Neuronal stem cell (in vitro differentiated cells): ENCODE data around the gene DACH2.

ENCODE experiments used
- DNase-seq: peaks from one replicate; pipeline ENCODE4 v3.0.0-alpha.2; 2013; ENCODE audit warnings: low spot score
- H2AFZ ChIP-seq: one replicate; pipeline ENCODE4 v1.6.1; 2013; ENCODE audit warnings: mild to moderate bottlenecking, low read length, inconsistent platforms
- H2AK5ac ChIP-seq: 2 replicates; pipeline ENCODE4 v1.6.1; 2013; ENCODE audit warnings: low read depth, mild to moderate bottlenecking, inconsistent platforms, low read length, moderate library complexity, mixed read lengths
- H2BK120ac ChIP-seq: 2 replicates; pipeline ENCODE4 v1.6.1; 2013; ENCODE audit warnings: low read depth, mild to moderate bottlenecking, inconsistent platforms, low read length, moderate library complexity, mixed read lengths
- H2BK12ac ChIP-seq: one replicate; pipeline ENCODE4 v1.6.1; 2013; ENCODE audit warnings: low read length, inconsistent platforms
- H2BK15ac ChIP-seq: 2 replicates; pipeline ENCODE4 v1.6.1; 2013; ENCODE audit warnings: mild to moderate bottlenecking, low read length, inconsistent platforms, mixed read lengths
- H2BK5ac ChIP-seq: one replicate; pipeline ENCODE4 v1.6.1; 2013; ENCODE audit warnings: inconsistent platforms, mild to moderate bottlenecking, low read length, moderate library complexity
- H3K14ac ChIP-seq: one replicate; pipeline ENCODE4 v1.6.1; 2013; ENCODE audit warnings: low read length, inconsistent platforms
- H3K18ac ChIP-seq: 2 replicates; pipeline ENCODE4 v1.6.1; 2013; ENCODE audit warnings: low read length, inconsistent platforms
- H3K23ac ChIP-seq: 2 replicates; pipeline ENCODE4 v1.6.1; 2013; ENCODE audit warnings: low read depth, mild to moderate bottlenecking, mixed read lengths, low read length, inconsistent platforms; ENCODE audit not compliant: poor library complexity
- H3K27ac ChIP-seq: replicated peaks from 3 replicates; pipeline ENCODE4 v1.5.1; 2013; ENCODE audit warnings: low read length, inconsistent platforms
- H3K27me3 ChIP-seq, 3 experiments: 2 replicates each; pipeline ENCODE4 v1.6.1; 2013; ENCODE audit warnings: low read length in 3 of 3, mild to moderate bottlenecking in 2 of 3, inconsistent platforms in 1 of 3, low read depth in 1 of 3, mixed read lengths in 1 of 3, moderate library complexity in 1 of 3; ENCODE audit not compliant: control insufficient read depth in 3 of 3, insufficient read depth in 3 of 3
- H3K36me3 ChIP-seq, 2 donors: replicated peaks in 1 of 2; 2 replicates each; pipeline ENCODE4 v1.6.1; 2013; ENCODE audit warnings: low read length in 2 of 2; ENCODE audit not compliant: control insufficient read depth in 2 of 2, insufficient read depth in 2 of 2
- H3K4ac ChIP-seq: 2 replicates; pipeline ENCODE4 v1.6.1; 2013; ENCODE audit warnings: inconsistent platforms, mild to moderate bottlenecking, low read length, moderate library complexity
- H3K4me1 ChIP-seq, 2 donors: 1 replicate in 1 of 2; 2 replicates in 1 of 2; pipeline ENCODE4 v1.6.1; 2013; ENCODE audit warnings: low read length in 2 of 2, low read depth in 1 of 2; ENCODE audit not compliant: control insufficient read depth in 2 of 2, insufficient read depth in 1 of 2
- H3K4me2 ChIP-seq: one replicate; pipeline ENCODE4 v1.6.1; 2013; ENCODE audit warnings: mild to moderate bottlenecking, low read length, inconsistent platforms; ENCODE audit not compliant: insufficient read depth, poor library complexity, severe bottlenecking
- H3K4me3 ChIP-seq, 2 donors: 2 replicates each; pipeline ENCODE4 v1.5.1; 2013; ENCODE audit warnings: low read length in 2 of 2, mild to moderate bottlenecking in 2 of 2, inconsistent platforms in 1 of 2, moderate library complexity in 1 of 2
- H3K79me1 ChIP-seq: one replicate; pipeline ENCODE4 v1.6.1; 2013; ENCODE audit warnings: low read depth, mild to moderate bottlenecking, inconsistent platforms, low read length, moderate library complexity
- H3K9ac ChIP-seq: one replicate; pipeline ENCODE4 v1.6.1; 2013; ENCODE audit warnings: mild to moderate bottlenecking, low read depth, low read length, inconsistent platforms; ENCODE audit not compliant: poor library complexity
- H3K9me3 ChIP-seq, 2 donors: replicated peaks in 1 of 2; 2 replicates each; pipeline versions ENCODE3 to v1.6.1; 2013; ENCODE audit warnings: low read length in 2 of 2, mild to moderate bottlenecking in 2 of 2, inconsistent platforms in 1 of 2, low read depth in 1 of 2, mixed read lengths in 1 of 2, moderate library complexity in 1 of 2; ENCODE audit not compliant: control insufficient read depth in 2 of 2, insufficient read depth in 1 of 2
- H4K8ac ChIP-seq: one replicate; pipeline ENCODE4 v1.6.1; 2013; ENCODE audit warnings: low read depth, mild to moderate bottlenecking, inconsistent platforms, low read length, moderate library complexity
- H4K91ac ChIP-seq: one replicate; pipeline ENCODE4 v1.6.1; 2013; ENCODE audit warnings: low read length, low read depth, mild to moderate bottlenecking, inconsistent platforms; ENCODE audit not compliant: poor library complexity
- WGBS, 2 donors: extraction: QIAGEN DNeasy Blood & Tissue Kit; methylation state at CpG; one replicate each; pipeline ENCODE4 v1.1.7; 2013; ENCODE audit warnings: missing lambda C conversion rate in 2 of 2, mixed read lengths in 1 of 2; ENCODE audit not compliant: insufficient read length in 2 of 2, insufficient replicate concordance in 1 of 2; ENCODE audit errors: extremely low coverage in 2 of 2; 5-methylcytosine and 5-hydroxymethylcytosine counted together

Gene DACH2

GRCh38 chrX:86194758-86195157, 46.5 kb downstream of the DACH2 start:
- WGBS, 2 donors = no CpG with 5 or more reads among the region's 6 CpGs
- no peak overlapping the region for H2BK120ac ChIP-seq
- H3K9me3 ChIP-seq = no peaks in the 10 kb centered on the region
- no peak overlapping the region for H2AK5ac ChIP-seq
- H3K14ac ChIP-seq = no peak overlapping the region
- no peak overlapping the region for H3K4me2 ChIP-seq
- no peak overlapping the region for H2AFZ ChIP-seq
- no peak overlapping the region for H3K18ac ChIP-seq
- DNase-seq = no peak
- H3K27me3 ChIP-seq = no peaks in the 10 kb centered on the region
- H3K4me1 ChIP-seq = no peaks in the 10 kb centered on the region
- H3K79me1 ChIP-seq = no peaks in the 10 kb centered on the region
- H2BK12ac ChIP-seq = no peak overlapping the region
- no peak overlapping the region for H3K27ac ChIP-seq
- H2BK5ac ChIP-seq = no peak overlapping the region
- H2BK15ac ChIP-seq = no peak overlapping the region
- no peak overlapping the region for H3K9ac ChIP-seq
- no peak overlapping the region for H4K91ac ChIP-seq
- H4K8ac ChIP-seq = no peak overlapping the region
- H3K36me3 ChIP-seq = no peaks in the 10 kb centered on the region
- H3K23ac ChIP-seq = no peak overlapping the region
- H3K4ac ChIP-seq = no peak overlapping the region
- no peak overlapping the region for H3K4me3 ChIP-seq

GRCh38 chrX:86195343-86195742, 47.1 kb downstream of the DACH2 start:
- no peak for DNase-seq
- Histone ChIP-seq H2AFZ (no peak overlapping the region), H3K27ac (no peak overlapping the region), H3K4me3 (peak overlapping the region in 1 of 2 donors; percentile 28), H2AK5ac (no peak overlapping the region), H3K4ac (no peak overlapping the region), H2BK120ac (no peak overlapping the region), H2BK12ac (no peak overlapping the region), H3K18ac (no peak overlapping the region), H3K9me3 (no peaks in the 10 kb centered on the region), H3K4me2 (no peak overlapping the region), H3K9ac (no peak overlapping the region), H3K27me3 (no peaks in the 10 kb centered on the region), H3K79me1 (no peaks in the 10 kb centered on the region), H2BK15ac (no peak overlapping the region), H3K4me1 (no peaks in the 10 kb centered on the region), H4K8ac (no peak overlapping the region), H4K91ac (no peak overlapping the region), H2BK5ac (no peak overlapping the region), H3K36me3 (no peaks in the 10 kb centered on the region), H3K23ac (no peak overlapping the region), H3K14ac (no peak overlapping the region)
- WGBS, 2 donors = no CpG with 5 or more reads among the region's 2 CpGs

- H3K18ac ChIP-seq = no peak overlapping the region
- no peak overlapping the region for H4K8ac ChIP-seq
- H3K14ac ChIP-seq = no peak overlapping the region
- no peak for DNase-seq
- H2BK5ac ChIP-seq = no peak overlapping the region
- H3K4me3 ChIP-seq = no peak overlapping the region
- no CpG with 5 or more reads among the region's 1 CpG for WGBS, 2 donors
- no peak overlapping the region for H2BK12ac ChIP-seq
- H3K27ac ChIP-seq = no peak overlapping the region
- no peak overlapping the region for H3K4me2 ChIP-seq
- H3K4ac ChIP-seq = no peak overlapping the region
- H2AK5ac ChIP-seq = no peak overlapping the region
- no peak overlapping the region for H3K23ac ChIP-seq
- no peak overlapping the region for H4K91ac ChIP-seq
- H3K4me1 ChIP-seq = no peaks in the 10 kb centered on the region
- no peaks in the 10 kb centered on the region for H3K36me3 ChIP-seq
- H2BK15ac ChIP-seq = no peak overlapping the region
- no peaks in the 10 kb centered on the region for H3K9me3 ChIP-seq
- no peak overlapping the region for H2AFZ ChIP-seq
- H2BK120ac ChIP-seq = no peak overlapping the region
- H3K9ac ChIP-seq = no peak overlapping the region
- no peaks in the 10 kb centered on the region for H3K27me3 ChIP-seq
- H3K79me1 ChIP-seq = no peaks in the 10 kb centered on the region
Observed at GRCh38 chrX:86197815-86198214, 49.6 kb downstream of the DACH2 start.

- no peak overlapping the region for H2BK12ac ChIP-seq
- WGBS, 2 donors = no CpG with 5 or more reads among the region's 3 CpGs
- H3K9ac ChIP-seq = no peak overlapping the region
- no peak overlapping the region for H3K4ac ChIP-seq
- H2AFZ ChIP-seq = no peak overlapping the region
- H3K27me3 ChIP-seq = no peaks in the 10 kb centered on the region
- H2AK5ac ChIP-seq = no peak overlapping the region
- H3K4me2 ChIP-seq = no peak overlapping the region
- no peak overlapping the region for H4K8ac ChIP-seq
- no peaks in the 10 kb centered on the region for H3K36me3 ChIP-seq
- no peak overlapping the region for H2BK5ac ChIP-seq
- no peak overlapping the region for H3K14ac ChIP-seq
- no peak overlapping the region for H2BK120ac ChIP-seq
- no peak for DNase-seq
- no peaks in the 10 kb centered on the region for H3K9me3 ChIP-seq
- H4K91ac ChIP-seq = no peak overlapping the region
- H3K4me1 ChIP-seq = no peaks in the 10 kb centered on the region
- no peaks in the 10 kb centered on the region for H3K79me1 ChIP-seq
- H3K23ac ChIP-seq = no peak overlapping the region
- H3K4me3 ChIP-seq = no peak overlapping the region
- no peak overlapping the region for H3K18ac ChIP-seq
- no peak overlapping the region for H3K27ac ChIP-seq
- no peak overlapping the region for H2BK15ac ChIP-seq
Observed at GRCh38 chrX:86210772-86211171, 62.5 kb downstream of the DACH2 start.
